HepG2 (cell line): ENCODE results near the gene UBAC2. TPM values are rescaled to one million over a fixed set of nuclear protein-coding genes. Genes with fewer than 3 reads are reported as not detected.

ENCODE experiments used
- ATAC-seq: fragments of 200-7000 bp; cut with Tn5 transposase; 3 replicates; pipeline ENCODE4 v1.9.1; 2020; ENCODE audit warnings: mild to moderate bottlenecking, moderate library complexity
- BruUV-seq: library from RNA; stranded (reverse); fragments of 400-500 nt; replicated peaks from 2 replicates; lab custom pipeline; 2021; lab: Mats Ljungman, UMichigan
- CTCF ChIA-PET: fragments of 300-600 bp; formaldehyde crosslinking; extraction: SDS; loops from one replicate; lab custom pipeline; 2021; ENCODE audit warnings: low total read pairs, inconsistent platforms, low intra/inter-chr PET ratio; lab: Yijun Ruan, JAX
- POLR2A ChIA-PET: fragments of 350-600 bp; sonication (Branson Sonifier 250); formaldehyde crosslinking; loops from one replicate; lab custom pipeline; 2020; ENCODE audit warnings: antibody characterized with exemption, inconsistent platforms; lab: Yijun Ruan, JAX
- DNase-seq: peaks from one replicate; pipeline ENCODE4 v3.0.0-alpha.2; 2015; ENCODE audit warnings: low spot score
- FAIRE-seq: peaks from 3 replicates; lab custom pipeline; 2011; peaks lifted over from hg19 to GRCh38; lab: Jason Lieb, UNC
- H2AFZ ChIP-seq: one replicate; pipeline ENCODE4 v1.6.1; 2011; ENCODE audit warnings: low read length, inconsistent platforms
- H3K27ac ChIP-seq: fragments of 300-600 bp; 3 replicates; pipeline ENCODE4 v1.8.0; 2011; ENCODE audit warnings: mixed run types, mild to moderate bottlenecking, mixed read lengths, low read length, inconsistent platforms; ENCODE audit not compliant: insufficient read depth; ENCODE audit errors: extremely low read length
- H3K27me3 ChIP-seq, 2 experiments: fragments of 200-600 bp in 1 of 2; 2 replicates in 1 of 2; 3 replicates in 1 of 2; pipeline versions ENCODE4 v1.6.0 to v1.8.0; 2011; ENCODE audit warnings: low read length in 2 of 2, mild to moderate bottlenecking in 2 of 2, moderate library complexity in 2 of 2, inconsistent platforms in 1 of 2; ENCODE audit not compliant: insufficient read depth in 2 of 2, control insufficient read depth in 1 of 2
- H3K36me3 ChIP-seq, 2 experiments: fragments of 200-600 bp in 1 of 2; replicated peaks in 1 of 2; 2 replicates in 1 of 2; 3 replicates in 1 of 2; pipeline versions ENCODE4 v1.5.1 to v1.8.0; 2011; ENCODE audit warnings: low read length in 2 of 2, inconsistent platforms in 1 of 2; ENCODE audit not compliant: insufficient read depth in 2 of 2, control insufficient read depth in 1 of 2
- H3K4me1 ChIP-seq: 2 replicates; pipeline ENCODE4 v1.5.1; 2012; ENCODE audit warnings: low read length, inconsistent platforms; ENCODE audit not compliant: insufficient read depth
- H3K4me2 ChIP-seq: 2 replicates; pipeline ENCODE4 v1.6.0; 2011; ENCODE audit warnings: low read depth, low read length, inconsistent platforms
- H3K4me3 ChIP-seq, 3 experiments: fragments of 200-600 bp in 1 of 3; sonication (generic), shearing (Covaris generic) in 1 of 3; replicated peaks in 1 of 3; 2 replicates each; pipeline ENCODE4 v1.5.1; 2011 to 2016; ENCODE audit warnings: low read length in 3 of 3, inconsistent platforms in 2 of 3, low read depth in 2 of 3, mild to moderate bottlenecking in 2 of 3, control low read depth in 1 of 3, mixed read lengths in 1 of 3; ENCODE audit not compliant: insufficient read depth in 1 of 3
- H3K79me2 ChIP-seq: one replicate; pipeline ENCODE4 v1.6.1; 2011; ENCODE audit warnings: low read length, inconsistent platforms; ENCODE audit not compliant: insufficient read depth
- H3K9ac ChIP-seq: 2 replicates; pipeline ENCODE4 v1.6.0; 2011; ENCODE audit warnings: mild to moderate bottlenecking, low read depth, low read length, inconsistent platforms; ENCODE audit not compliant: insufficient read depth
- H3K9me3 ChIP-seq: 2 replicates; pipeline ENCODE4 v1.5.1; 2012; ENCODE audit warnings: mild to moderate bottlenecking, low read length
- H4K20me1 ChIP-seq: 2 replicates; pipeline ENCODE4 v1.6.0; 2011; ENCODE audit warnings: inconsistent platforms, mild to moderate bottlenecking, low read length, moderate library complexity; ENCODE audit not compliant: insufficient read depth
- ATM ChIP-seq: fragments of 450-650 bp; IDR thresholded peaks from 2 replicates; pipeline ENCODE4 v1.7.1; 2017; ENCODE audit warnings: mild to moderate bottlenecking, borderline replicate concordance
- HOXA5 ChIP-seq: sonication (generic); formaldehyde crosslinking; IDR thresholded peaks from 2 replicates; pipeline ENCODE4 v1.4.0; 2020; ENCODE audit warnings: missing genetic modification reagents
- LCORL ChIP-seq, 2 experiments: fragments of 450-650 bp in 1 of 2; sonication (generic) in 1 of 2; formaldehyde crosslinking in 1 of 2; IDR thresholded peaks; 2 replicates each; pipeline versions ENCODE4 v1.5.0 to v1.6.1; 2017 to 2020; ENCODE audit warnings: antibody characterized with exemption in 1 of 2, missing genetic modification reagents in 1 of 2
- NFE2L1 ChIP-seq: sonication (generic); formaldehyde crosslinking; IDR thresholded peaks from 2 replicates; pipeline ENCODE4 v1.4.0; 2020; ENCODE audit warnings: missing genetic modification reagents, mild to moderate bottlenecking, borderline replicate concordance
- NR0B2 ChIP-seq: sonication (generic); formaldehyde crosslinking; IDR thresholded peaks from 2 replicates; pipeline ENCODE4 v1.4.0; 2020; ENCODE audit warnings: mild to moderate bottlenecking, missing genetic modification reagents
- RORA ChIP-seq: sonication (generic); formaldehyde crosslinking; IDR thresholded peaks from 2 replicates; pipeline ENCODE4 v1.5.0; 2020; ENCODE audit warnings: mild to moderate bottlenecking, missing genetic modification reagents, moderate library complexity
- SALL2 ChIP-seq: sonication (generic); formaldehyde crosslinking; IDR thresholded peaks from 2 replicates; pipeline ENCODE4 v1.8.1; 2023; ENCODE audit warnings: mild to moderate bottlenecking, missing genetic modification reagents, inconsistent platforms
- SATB2 ChIP-seq: sonication (generic); formaldehyde crosslinking; IDR thresholded peaks from 2 replicates; pipeline ENCODE4 v1.5.0; 2020; ENCODE audit warnings: missing genetic modification reagents
- SIN3A ChIP-seq: IDR thresholded peaks from 2 replicates; pipeline ENCODE4 v1.6.1; 2011; ENCODE audit warnings: low read depth, mild to moderate bottlenecking, control low read depth, low read length, borderline replicate concordance
- TP53 ChIP-seq: sonication (generic); formaldehyde crosslinking; conservative IDR thresholded peaks from 2 replicates; pipeline ENCODE4 v1.4.0; 2020; ENCODE audit warnings: missing genetic modification reagents
- ZNF20 ChIP-seq: sonication (generic); formaldehyde crosslinking; IDR thresholded peaks from 2 replicates; pipeline ENCODE4 v1.4.0; 2020; ENCODE audit warnings: mild to moderate bottlenecking, moderate library complexity, missing genetic modification reagents
- ZNF44 ChIP-seq: sonication (generic); formaldehyde crosslinking; IDR thresholded peaks from 2 replicates; pipeline ENCODE4 v1.5.1; 2020; ENCODE audit warnings: mild to moderate bottlenecking, missing genetic modification reagents
- ZNF703 ChIP-seq: sonication (generic); formaldehyde crosslinking; IDR thresholded peaks from 2 replicates; pipeline ENCODE4 v1.5.1; 2020; ENCODE audit warnings: missing genetic modification reagents, mild to moderate bottlenecking, moderate library complexity, borderline replicate concordance
- ZNF883 ChIP-seq: sonication (generic); formaldehyde crosslinking; IDR thresholded peaks from 2 replicates; pipeline ENCODE4 v1.5.1; 2020; ENCODE audit warnings: mild to moderate bottlenecking, missing genetic modification reagents; ENCODE audit errors: not compliant biosample characterization
- WGBS: methylation state at CpG from one replicate; pipeline ENCODE4 v1.1.6; 2017; ENCODE audit warnings: low lambda C conversion rate; 5-methylcytosine and 5-hydroxymethylcytosine counted together
- in situ Hi-C: cut with HindIII; loops from 2 replicates; pipeline ENCODE4 v1.10.0; 2017; ENCODE audit warnings: low pct_unique_long_range_greater_than_20kb; ENCODE audit not compliant: extremely low pct_ligation_motif_present
- intact Hi-C: fragments of 100-400 bp; cut with micrococcal nuclease; formaldehyde crosslinking; loops from one replicate; pipeline ENCODE4 v1.10.0; 2022; ENCODE audit not compliant: unreplicated experiment
- polyA plus RNA-seq, 8 experiments: library from polyadenylated mRNA; depleted of rRNA in 3 of 8; stranded (reverse) in 7 of 8; unstranded in 1 of 8; fragments of >200 nt; fragmentation: Illumina TruSeq in 4 of 8; extraction: Trizol in 4 of 8; gene quantifications; 2 replicates each; pipeline versions ENCODE4 v1.2.1 to v1.2.3, GENCODE V29; 2011 to 2016; ENCODE audit warnings: low read depth in 4 of 8, missing spikeins in 1 of 8, mixed read lengths in 1 of 8; ENCODE audit not compliant: insufficient read depth in 1 of 8
- total RNA-seq, 5 experiments: library from RNA; depleted of rRNA; stranded (reverse); fragments of >200 nt; fragmentation: Illumina TruSeq; extraction: Trizol; gene quantifications; 2 replicates each; pipeline ENCODE4 v1.2.3, GENCODE V29; 2016; ENCODE audit warnings: low read depth in 1 of 5

Gene UBAC2
- total and polyA plus RNA-seq, 2 of the 13 experiments (the other 11 are each of a cell fraction or from before 2014, with no cell fraction given) = 61.3 to 80.8 TPM

GRCh38 chr13:99323488-99323887 is 122.8 kb downstream of the UBAC2 start:
- H3K27ac ChIP-seq = no peak overlapping the region
- H3K36me3 ChIP-seq = peaks cover 0 to 17% of the 10 kb centered on the region in 2 experiments; a peak in 4 of 5 replicates
- no TSS peak for BruUV-seq
- H4K20me1 ChIP-seq = no peaks in the 10 kb centered on the region
- WGBS = 99% methylated on average over 3 of the region's 3 CpGs
- H3K27me3 ChIP-seq = no peaks in the 10 kb centered on the region
- no peaks in the 10 kb centered on the region for H3K9me3 ChIP-seq
- H3K9ac ChIP-seq = no peak overlapping the region
- DNase-seq (no peak), ATAC-seq (no peak), FAIRE-seq (no peak)
- in situ Hi-C loops (no loop called here), intact Hi-C loops (no loop called here)
- no peak overlapping the region for H3K4me2 ChIP-seq
- ChIA-PET CTCF (no interaction called here), POLR2A (no interaction called here)
- TF ChIP-seq NR0B2 (CRISPR knock-in tag) = no peak
- no peak for TF ChIP-seq LCORL (IDR thresholded peaks at IDR 0.05)
- TF ChIP-seq LCORL (CRISPR knock-in tag; IDR thresholded peaks at IDR 0.05) = no peak
- TF ChIP-seq SATB2 (CRISPR knock-in tag) = no peak
- no peak for TF ChIP-seq ZNF44 (CRISPR knock-in tag)
- no peak for TF ChIP-seq SALL2 (CRISPR knock-in tag)
- TF ChIP-seq NFE2L1 (CRISPR knock-in tag) = no peak
- no peak for TF ChIP-seq ZNF883
- no peak for TF ChIP-seq SIN3A
- TF ChIP-seq ZNF703 (CRISPR knock-in tag) = no peak
- TF ChIP-seq ZNF20 (CRISPR knock-in tag) = no peak
- TF ChIP-seq TP53 (CRISPR knock-in tag) = no peak
- TF ChIP-seq HOXA5 (CRISPR knock-in tag) = no peak
- TF ChIP-seq RORA (CRISPR knock-in tag) = no peak
- TF ChIP-seq ATM = no peak
- no peak overlapping the region for H2AFZ ChIP-seq
- no peaks in the 10 kb centered on the region for H3K4me1 ChIP-seq
- H3K79me2 ChIP-seq = no peaks in the 10 kb centered on the region
- no peak overlapping the region for H3K4me3 ChIP-seq
